Brain microvascular endothelial cell (primary cell): ENCODE measurements around the gene HBEGF.
A peak's percentile ranks its signal among the peaks of the same experiment; 100 is the strongest.

ENCODE experiments used
- DNase-seq: peaks from one replicate; pipeline ENCODE4 v3.0.0-alpha.2; 2020
- H3K27ac ChIP-seq: fragments of 250-450 bp; sonication (Bioruptor Pico); 2 replicates; pipeline ENCODE4 v1.5.1; 2020; ENCODE audit warnings: mild to moderate bottlenecking, moderate library complexity
- H3K27me3 ChIP-seq: fragments of 250-450 bp; sonication (Bioruptor Pico); replicated peaks from 2 replicates; pipeline ENCODE4 v1.5.1; 2020; ENCODE audit warnings: mild to moderate bottlenecking
- H3K36me3 ChIP-seq: fragments of 250-450 bp; sonication (Bioruptor Pico); replicated peaks from 2 replicates; pipeline ENCODE4 v1.5.1; 2020; ENCODE audit warnings: mild to moderate bottlenecking
- H3K4me3 ChIP-seq: 2 replicates; pipeline ENCODE4 v1.5.1; 2011; ENCODE audit warnings: low read depth, mild to moderate bottlenecking, control low read depth, low read length, moderate library complexity
- in situ Hi-C: cut with HindIII; loops from 2 replicates; pipeline ENCODE4 v1.10.0; 2017; ENCODE audit warnings: low sequenced_read_pairs, low pct_ligation_motif_present
- TF ChIP-seq, protein P1 (sequence below): IDR thresholded peaks from 2 replicates; pipeline ENCODE4 v1.5.1; 2011; ENCODE audit warnings: low read depth, mild to moderate bottlenecking, moderate library complexity, low read length, control low read depth, inconsistent platforms; ENCODE audit errors: missing control alignments

HBEGF gene

DNA sequence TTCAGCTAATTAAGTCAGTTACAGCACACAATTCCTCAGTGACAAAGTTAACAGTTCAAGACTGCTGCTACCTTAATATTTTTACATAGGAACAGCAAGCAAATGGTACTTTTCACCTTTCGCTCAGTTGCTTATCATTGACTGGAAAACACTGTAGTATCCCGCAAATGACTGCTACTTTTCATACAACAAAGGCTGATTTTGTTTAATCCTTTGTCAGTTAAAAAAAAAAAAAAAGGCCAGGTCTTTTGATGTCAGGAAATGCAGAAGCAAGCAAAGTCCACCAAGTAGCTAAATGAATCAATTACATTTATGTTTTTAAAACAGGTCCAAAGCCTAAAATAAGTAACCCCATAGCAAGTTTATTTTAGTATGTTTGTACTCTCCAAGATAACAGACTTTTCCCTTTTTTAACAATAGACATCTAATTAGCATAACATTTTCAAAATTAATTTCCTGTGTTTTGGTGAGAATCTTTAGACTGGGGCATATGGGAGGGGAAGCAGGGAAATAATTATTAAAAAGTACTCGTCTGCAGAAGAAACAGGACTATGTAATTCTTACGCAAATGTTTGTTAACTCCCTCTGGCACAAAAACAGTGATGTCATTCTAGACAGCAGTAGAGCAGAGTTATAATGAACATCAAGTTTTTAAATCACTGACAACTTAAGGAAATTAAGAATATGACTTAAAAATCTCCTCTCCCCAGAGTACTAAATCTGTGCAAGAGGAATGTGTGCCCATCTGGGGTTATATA, 53.1 kb downstream of the HBEGF start:
- TF ChIP-seq, protein P1, sequence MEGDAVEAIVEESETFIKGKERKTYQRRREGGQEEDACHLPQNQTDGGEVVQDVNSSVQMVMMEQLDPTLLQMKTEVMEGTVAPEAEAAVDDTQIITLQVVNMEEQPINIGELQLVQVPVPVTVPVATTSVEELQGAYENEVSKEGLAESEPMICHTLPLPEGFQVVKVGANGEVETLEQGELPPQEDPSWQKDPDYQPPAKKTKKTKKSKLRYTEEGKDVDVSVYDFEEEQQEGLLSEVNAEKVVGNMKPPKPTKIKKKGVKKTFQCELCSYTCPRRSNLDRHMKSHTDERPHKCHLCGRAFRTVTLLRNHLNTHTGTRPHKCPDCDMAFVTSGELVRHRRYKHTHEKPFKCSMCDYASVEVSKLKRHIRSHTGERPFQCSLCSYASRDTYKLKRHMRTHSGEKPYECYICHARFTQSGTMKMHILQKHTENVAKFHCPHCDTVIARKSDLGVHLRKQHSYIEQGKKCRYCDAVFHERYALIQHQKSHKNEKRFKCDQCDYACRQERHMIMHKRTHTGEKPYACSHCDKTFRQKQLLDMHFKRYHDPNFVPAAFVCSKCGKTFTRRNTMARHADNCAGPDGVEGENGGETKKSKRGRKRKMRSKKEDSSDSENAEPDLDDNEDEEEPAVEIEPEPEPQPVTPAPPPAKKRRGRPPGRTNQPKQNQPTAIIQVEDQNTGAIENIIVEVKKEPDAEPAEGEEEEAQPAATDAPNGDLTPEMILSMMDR = no peak
- Histone ChIP-seq H3K36me3 (no peaks in the 10 kb centered on the region), H3K27me3 (no peaks in the 10 kb centered on the region), H3K27ac (peak overlapping the region; percentile 91), H3K4me3 (no peak overlapping the region)
- no peak for DNase-seq
- in situ Hi-C loops = no loop called here

- in situ Hi-C loops = no loop called here
- Histone ChIP-seq H3K27ac (peak overlapping the region; percentile 91), H3K27me3 (no peaks in the 10 kb centered on the region), H3K36me3 (no peaks in the 10 kb centered on the region), H3K4me3 (no peak overlapping the region)
- DNase-seq = no peak
- TF ChIP-seq, protein P1 = no peak
Measured at GRCh38 chr5:140292212-140293036, 54.0 kb downstream of the HBEGF start.

GRCh38 chr5:140287801-140288521, 58.4 kb downstream of the HBEGF start:
- no peak for DNase-seq
- in situ Hi-C loops = no loop called here
- no peaks in the 10 kb centered on the region for H3K36me3 ChIP-seq
- H3K27me3 ChIP-seq = no peaks in the 10 kb centered on the region
- H3K27ac ChIP-seq = no peak overlapping the region
- TF ChIP-seq, protein P1 = no peak
- no peak overlapping the region for H3K4me3 ChIP-seq

- Histone ChIP-seq H3K4me3 (no peak overlapping the region), H3K36me3 (no peaks in the 10 kb centered on the region), H3K27me3 (no peaks in the 10 kb centered on the region), H3K27ac (no peak overlapping the region)
- no peak for DNase-seq
- in situ Hi-C loops = no loop called here
- TF ChIP-seq, protein P1 = no peak
Measured at GRCh38 chr5:140286424-140286823, 60.0 kb downstream of the HBEGF start.

GRCh38 chr5:140284013-140284412, 62.4 kb downstream of the HBEGF start:
- Histone ChIP-seq H3K4me3 (no peak overlapping the region), H3K27me3 (no peaks in the 10 kb centered on the region), H3K27ac (no peak overlapping the region), H3K36me3 (no peaks in the 10 kb centered on the region)
- no peak for DNase-seq
- TF ChIP-seq, protein P1 = no peak
- in situ Hi-C loops = no loop called here
